ENCODE data around the gene CLTCL1. TPM values are rescaled to one million over a fixed set of nuclear protein-coding genes. Genes with fewer than 3 reads are reported as not detected.

CLTCL1 gene
- total and polyA plus RNA-seq, 9 of the 15 experiments (the other 6 are each of a cell fraction or from before 2014, with no cell fraction given): 1.1 to 11.7 (median 5.0) TPM

GRCh38 chr22:19290400-19291217 lies 910 bp downstream of the CLTCL1 start (continued):
- TF ChIP-seq, protein P1, sequence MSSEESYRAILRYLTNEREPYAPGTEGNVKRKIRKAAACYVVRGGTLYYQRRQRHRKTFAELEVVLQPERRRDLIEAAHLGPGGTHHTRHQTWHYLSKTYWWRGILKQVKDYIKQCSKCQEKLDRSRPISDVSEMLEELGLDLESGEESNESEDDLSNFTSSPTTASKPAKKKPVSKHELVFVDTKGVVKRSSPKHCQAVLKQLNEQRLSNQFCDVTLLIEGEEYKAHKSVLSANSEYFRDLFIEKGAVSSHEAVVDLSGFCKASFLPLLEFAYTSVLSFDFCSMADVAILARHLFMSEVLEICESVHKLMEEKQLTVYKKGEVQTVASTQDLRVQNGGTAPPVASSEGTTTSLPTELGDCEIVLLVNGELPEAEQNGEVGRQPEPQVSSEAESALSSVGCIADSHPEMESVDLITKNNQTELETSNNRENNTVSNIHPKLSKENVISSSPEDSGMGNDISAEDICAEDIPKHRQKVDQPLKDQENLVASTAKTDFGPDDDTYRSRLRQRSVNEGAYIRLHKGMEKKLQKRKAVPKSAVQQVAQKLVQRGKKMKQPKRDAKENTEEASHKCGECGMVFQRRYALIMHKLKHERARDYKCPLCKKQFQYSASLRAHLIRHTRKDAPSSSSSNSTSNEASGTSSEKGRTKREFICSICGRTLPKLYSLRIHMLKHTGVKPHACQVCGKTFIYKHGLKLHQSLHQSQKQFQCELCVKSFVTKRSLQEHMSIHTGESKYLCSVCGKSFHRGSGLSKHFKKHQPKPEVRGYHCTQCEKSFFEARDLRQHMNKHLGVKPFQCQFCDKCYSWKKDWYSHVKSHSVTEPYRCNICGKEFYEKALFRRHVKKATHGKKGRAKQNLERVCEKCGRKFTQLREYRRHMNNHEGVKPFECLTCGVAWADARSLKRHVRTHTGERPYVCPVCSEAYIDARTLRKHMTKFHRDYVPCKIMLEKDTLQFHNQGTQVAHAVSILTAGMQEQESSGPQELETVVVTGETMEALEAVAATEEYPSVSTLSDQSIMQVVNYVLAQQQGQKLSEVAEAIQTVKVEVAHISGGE (CRISPR knock-in tag; IDR thresholded peaks at IDR 0.05): no peak
- no peak for TF ChIP-seq ZNF57 (CRISPR knock-in tag; IDR thresholded peaks at IDR 0.05)
- TF ChIP-seq SMC3 (conservative IDR thresholded peaks at IDR 0.05; ENCODE audit: insufficient read depth, low read depth, low read length): no peak
- TF ChIP-seq YY1 (IDR thresholded peaks at IDR 0.05; ENCODE audit: borderline replicate concordance in 1 of 3, control insufficient read depth in 1 of 3, extremely low read depth in 1 of 3, insufficient read depth in 3 of 3, insufficient read length in 1 of 3, insufficient replicate concordance in 2 of 3, low read depth in 1 of 3, low read length in 2 of 3): no peak
- no peak for TF ChIP-seq ZBTB8A (IDR thresholded peaks at IDR 0.05; ENCODE audit: partially characterized antibody)
- TF ChIP-seq GATAD2B (IDR thresholded peaks at IDR 0.05; ENCODE audit: borderline replicate concordance): no peak
- TF ChIP-seq ATF4 (CRISPR knock-in tag; IDR thresholded peaks at IDR 0.05): no peak
- TF ChIP-seq, protein P2, sequence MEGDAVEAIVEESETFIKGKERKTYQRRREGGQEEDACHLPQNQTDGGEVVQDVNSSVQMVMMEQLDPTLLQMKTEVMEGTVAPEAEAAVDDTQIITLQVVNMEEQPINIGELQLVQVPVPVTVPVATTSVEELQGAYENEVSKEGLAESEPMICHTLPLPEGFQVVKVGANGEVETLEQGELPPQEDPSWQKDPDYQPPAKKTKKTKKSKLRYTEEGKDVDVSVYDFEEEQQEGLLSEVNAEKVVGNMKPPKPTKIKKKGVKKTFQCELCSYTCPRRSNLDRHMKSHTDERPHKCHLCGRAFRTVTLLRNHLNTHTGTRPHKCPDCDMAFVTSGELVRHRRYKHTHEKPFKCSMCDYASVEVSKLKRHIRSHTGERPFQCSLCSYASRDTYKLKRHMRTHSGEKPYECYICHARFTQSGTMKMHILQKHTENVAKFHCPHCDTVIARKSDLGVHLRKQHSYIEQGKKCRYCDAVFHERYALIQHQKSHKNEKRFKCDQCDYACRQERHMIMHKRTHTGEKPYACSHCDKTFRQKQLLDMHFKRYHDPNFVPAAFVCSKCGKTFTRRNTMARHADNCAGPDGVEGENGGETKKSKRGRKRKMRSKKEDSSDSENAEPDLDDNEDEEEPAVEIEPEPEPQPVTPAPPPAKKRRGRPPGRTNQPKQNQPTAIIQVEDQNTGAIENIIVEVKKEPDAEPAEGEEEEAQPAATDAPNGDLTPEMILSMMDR (IDR thresholded peaks at IDR 0.05 in 2 of 3, conservative IDR thresholded peaks at IDR 0.05 in 1 of 3; ENCODE audit: insufficient read depth in 2 of 3, low read depth in 1 of 3, low read length in 3 of 3): no peak
- TF ChIP-seq, protein P3, sequence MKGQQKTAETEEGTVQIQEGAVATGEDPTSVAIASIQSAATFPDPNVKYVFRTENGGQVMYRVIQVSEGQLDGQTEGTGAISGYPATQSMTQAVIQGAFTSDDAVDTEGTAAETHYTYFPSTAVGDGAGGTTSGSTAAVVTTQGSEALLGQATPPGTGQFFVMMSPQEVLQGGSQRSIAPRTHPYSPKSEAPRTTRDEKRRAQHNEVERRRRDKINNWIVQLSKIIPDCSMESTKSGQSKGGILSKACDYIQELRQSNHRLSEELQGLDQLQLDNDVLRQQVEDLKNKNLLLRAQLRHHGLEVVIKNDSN (CRISPR knock-in tag; IDR thresholded peaks at IDR 0.05): no peak
- no peak for TF ChIP-seq ZMIZ1 (IDR thresholded peaks at IDR 0.05; ENCODE audit: low read depth in 2 of 2, low read length in 2 of 2)
- TF ChIP-seq, protein P4, sequence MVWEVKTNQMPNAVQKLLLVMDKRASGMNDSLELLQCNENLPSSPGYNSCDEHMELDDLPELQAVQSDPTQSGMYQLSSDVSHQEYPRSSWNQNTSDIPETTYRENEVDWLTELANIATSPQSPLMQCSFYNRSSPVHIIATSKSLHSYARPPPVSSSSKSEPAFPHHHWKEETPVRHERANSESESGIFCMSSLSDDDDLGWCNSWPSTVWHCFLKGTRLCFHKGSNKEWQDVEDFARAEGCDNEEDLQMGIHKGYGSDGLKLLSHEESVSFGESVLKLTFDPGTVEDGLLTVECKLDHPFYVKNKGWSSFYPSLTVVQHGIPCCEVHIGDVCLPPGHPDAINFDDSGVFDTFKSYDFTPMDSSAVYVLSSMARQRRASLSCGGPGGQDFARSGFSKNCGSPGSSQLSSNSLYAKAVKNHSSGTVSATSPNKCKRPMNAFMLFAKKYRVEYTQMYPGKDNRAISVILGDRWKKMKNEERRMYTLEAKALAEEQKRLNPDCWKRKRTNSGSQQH (CRISPR knock-in tag; IDR thresholded peaks at IDR 0.05): no peak
